Fibroblast of skin of abdomen (primary cell): ENCODE results near the gene SIN3B.

Source experiments
- DNase-seq: peaks from one replicate; pipeline ENCODE4 v3.0.0-alpha.2; 2013

SIN3B gene

GRCh38 chr19:16911046-16911445, 81.8 kb downstream of the SIN3B start:
- no peak for DNase-seq

GRCh38 chr19:16912780-16913179, 83.6 kb downstream of the SIN3B start:
- DNase-seq = no peak

GRCh38 chr19:16914421-16914820, 85.2 kb downstream of the SIN3B start:
- DNase-seq = no peak

- no peak for DNase-seq
Measured at GRCh38 chr19:16915135-16915534, 85.9 kb downstream of the SIN3B start.

DNA sequence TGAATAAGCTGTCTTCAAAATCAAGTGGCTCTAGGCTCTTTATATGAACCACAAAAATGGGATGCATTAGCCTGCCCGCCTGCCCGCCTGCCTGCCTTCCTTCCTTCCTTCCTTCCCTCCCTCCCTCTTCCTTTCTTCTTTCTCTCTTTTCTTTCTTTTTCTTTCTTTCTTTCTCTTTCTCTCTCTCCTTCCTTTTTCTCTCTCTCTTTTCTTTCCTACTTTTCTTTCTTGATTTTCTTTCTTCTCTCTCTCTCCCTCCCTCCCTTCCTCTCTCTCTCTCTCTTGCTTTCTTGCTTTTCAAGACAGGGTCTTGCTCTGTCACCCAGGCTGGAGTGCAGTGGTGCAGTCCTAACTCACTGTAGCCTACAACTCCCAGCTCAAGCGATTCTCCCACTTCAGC, 86.5 kb downstream of the SIN3B start:
- no peak for DNase-seq

DNA sequence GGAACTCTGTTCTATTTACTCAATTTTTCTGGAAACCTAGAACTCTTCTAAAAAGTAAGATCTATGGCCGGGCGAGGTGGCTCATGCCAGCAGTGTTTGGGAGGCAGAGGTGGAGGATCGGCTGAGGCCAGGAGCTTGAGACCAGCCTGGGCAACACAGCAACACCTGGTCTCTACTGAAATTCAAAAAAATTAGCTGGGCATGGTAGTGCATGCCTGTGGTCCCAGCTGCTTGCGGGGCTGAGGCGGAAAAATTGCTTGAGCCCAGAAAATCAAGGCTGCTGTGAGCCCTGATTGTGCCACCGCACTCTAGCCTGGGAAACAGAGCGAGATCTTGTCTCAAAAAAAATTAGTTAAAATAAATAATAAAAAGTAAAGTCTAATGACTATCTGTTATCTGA, 88.2 kb downstream of the SIN3B start:
- no peak for DNase-seq

- no peak for DNase-seq
Measured at GRCh38 chr19:16919496-16919895, 90.3 kb downstream of the SIN3B start.

- peak; percentile 68 for DNase-seq
Measured at GRCh38 chr19:16920816-16921529, 91.8 kb downstream of the SIN3B start.

- DNase-seq = no peak
Measured at GRCh38 chr19:16921766-16922591, 92.8 kb downstream of the SIN3B start.

DNA sequence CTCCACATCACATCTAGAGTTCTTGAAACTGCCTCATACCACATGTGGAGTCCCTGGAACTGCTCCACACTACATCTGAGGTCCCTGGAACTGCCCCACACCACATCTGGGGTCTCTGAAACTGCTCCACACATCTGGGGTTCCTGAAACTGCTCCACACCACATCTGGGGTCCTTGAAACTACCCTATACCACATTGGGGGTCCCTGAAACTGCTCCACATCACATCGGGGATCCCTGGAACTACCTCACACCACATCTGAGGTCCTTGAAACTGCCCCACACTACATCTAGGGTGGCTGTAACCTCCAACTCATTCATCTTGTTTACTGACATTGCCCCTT, 93.4 kb downstream of the SIN3B start:
- DNase-seq = no peak

DNA sequence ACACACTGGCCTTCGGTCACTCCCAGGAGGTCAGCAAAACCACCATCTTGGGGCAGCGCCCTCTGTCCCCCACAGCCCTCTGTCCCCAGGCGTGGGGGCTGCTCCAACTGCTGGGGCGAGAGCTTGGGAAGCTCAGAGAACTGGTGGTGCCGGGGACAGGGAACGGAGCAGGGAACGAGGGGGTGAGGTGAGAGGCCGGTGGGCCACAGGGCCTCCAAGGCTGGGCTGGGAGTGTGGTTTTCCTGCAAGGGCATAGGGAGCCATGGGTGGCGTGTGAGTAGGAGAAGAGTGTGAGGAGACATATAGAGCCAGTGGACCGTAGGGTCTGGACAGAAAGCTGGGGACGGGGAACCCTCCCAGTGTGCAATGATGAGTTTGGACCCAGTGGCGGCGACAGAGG, 93.8 kb downstream of the SIN3B start:
- DNase-seq = no peak

DNA sequence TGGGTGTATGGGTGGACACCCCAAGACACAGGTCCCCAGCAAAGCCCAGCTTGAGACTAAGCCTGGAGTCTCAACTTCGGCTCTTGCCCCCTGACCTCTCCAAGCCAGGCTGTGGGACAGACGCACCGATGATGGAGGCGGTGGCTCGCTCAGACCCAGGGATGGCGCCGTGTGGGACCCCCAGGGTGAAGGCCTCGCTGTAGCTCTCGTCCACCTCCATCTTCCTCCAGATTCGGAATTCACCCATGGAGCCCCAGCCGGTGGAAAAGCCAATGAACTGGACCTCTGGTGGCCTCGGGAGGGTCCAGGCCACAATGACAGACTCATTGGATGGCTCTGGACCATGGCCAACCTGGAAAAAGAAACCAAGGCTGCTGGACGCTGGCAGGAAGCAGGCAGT, 98.7 kb downstream of the SIN3B start:
- no peak for DNase-seq

GRCh38 chr19:16928351-16928750, 99.2 kb downstream of the SIN3B start:
- no peak for DNase-seq

DNA sequence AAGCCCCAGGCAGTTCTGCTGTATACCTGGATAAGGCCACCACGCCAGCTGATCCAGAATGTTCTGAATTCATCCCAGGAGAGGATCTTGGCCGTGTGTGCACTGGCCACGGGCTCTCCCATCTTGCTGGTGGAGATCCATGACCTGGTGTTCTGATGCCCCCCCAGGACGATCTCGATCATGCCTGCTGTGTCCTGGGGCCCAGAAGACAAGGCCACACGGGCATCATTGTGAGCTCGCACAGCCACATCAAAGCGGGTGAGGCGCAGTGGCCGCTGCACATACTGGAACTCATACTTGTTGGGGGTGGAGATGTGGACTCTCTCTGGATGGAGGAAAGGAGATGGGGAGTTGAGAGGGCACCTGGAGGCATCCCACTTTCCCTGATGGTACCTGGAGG, 99.7 kb downstream of the SIN3B start:
- DNase-seq = no peak
